Esophagus muscularis mucosa (tissue), 4 donors: ENCODE results near the gene DRC7. TPM values are rescaled to one million over a fixed set of nuclear protein-coding genes. Genes with fewer than 3 reads are reported as not detected.

Experiments
- DNase-seq: peaks from one replicate; pipeline ENCODE4 v3.0.0-alpha.2; 2017; ENCODE audit errors: extremely low spot score
- H3K27ac ChIP-seq, 4 donors: fragments of 200-600 bp; sonication (generic); replicated peaks in 1 of 4; 1 replicate in 3 of 4; 2 replicates in 1 of 4; pipeline ENCODE4 v1.5.1; 2016 to 2019; ENCODE audit warnings: mild to moderate bottlenecking in 1 of 4
- H3K27me3 ChIP-seq, 4 donors: fragments of 200-600 bp; sonication (generic); one replicate each; pipeline versions ENCODE4 v1.5.1 to v1.6.0; 2016 to 2019
- H3K36me3 ChIP-seq, 4 donors: fragments of 200-600 bp; sonication (generic); one replicate each; pipeline ENCODE4 v1.5.1; 2016 to 2019
- H3K4me1 ChIP-seq, 4 donors: fragments of 200-600 bp; sonication (generic); one replicate each; pipeline ENCODE4 v1.5.1; 2016 to 2019
- H3K4me3 ChIP-seq, 4 donors: fragments of 200-600 bp; sonication (generic); 1 replicate in 2 of 4; 2 replicates in 2 of 4; pipeline ENCODE4 v1.5.1; 2016 to 2019; ENCODE audit warnings: mild to moderate bottlenecking in 4 of 4, moderate library complexity in 1 of 4
- H3K9me3 ChIP-seq, 4 donors: fragments of 200-600 bp; sonication (generic); 1 replicate in 3 of 4; 2 replicates in 1 of 4; pipeline ENCODE4 v1.5.1; 2016 to 2019
- CTCF ChIP-seq, 3 experiments: fragments of 200-600 bp in 2 of 3; fragments of 450-650 bp in 1 of 3; sonication (generic) in 2 of 3; IDR thresholded peaks; one replicate each; pipeline ENCODE4 v1.5.1; 2017 to 2019; ENCODE audit warnings: antibody characterized with exemption in 3 of 3, mild to moderate bottlenecking in 2 of 3, moderate library complexity in 1 of 3
- EP300 ChIP-seq: sonication (generic); formaldehyde crosslinking; IDR thresholded peaks from one replicate; pipeline ENCODE4 v1.6.1; 2017; ENCODE audit warnings: antibody characterized with exemption
- POLR2A ChIP-seq: fragments of 450-650 bp; IDR thresholded peaks from one replicate; pipeline ENCODE4 v1.6.1; 2017; ENCODE audit warnings: antibody characterized with exemption, moderate library complexity, mild to moderate bottlenecking, low read depth
- POLR2AphosphoS5 ChIP-seq, 2 donors: sonication (generic); formaldehyde crosslinking; IDR thresholded peaks; one replicate each; pipeline ENCODE4 v1.6.1; 2017; ENCODE audit warnings: antibody characterized with exemption in 2 of 2
- WGBS: methylation state at CpG from one replicate; pipeline ENCODE4 v1.1.5; 2018; 5-methylcytosine and 5-hydroxymethylcytosine counted together
- intact Hi-C: fragments of 100-400 bp; cut with DNase I; formaldehyde crosslinking; loops from one replicate; pipeline ENCODE4 v1.15.1; 2023
- total RNA-seq, 4 donors: library from RNA; depleted of rRNA; stranded (reverse); fragments of >200 nt; gene quantifications; one replicate each; pipeline versions ENCODE4 v1.1.0 to v1.2.1, GENCODE V29; 2016

The DRC7 gene
- total RNA-seq, 4 donors from 2014 or later: under 0.01 to 0.17 TPM; not detected in 2

- no peaks in the 10 kb centered on the region for H3K36me3 ChIP-seq
- H3K4me1 ChIP-seq: peaks cover 7 to 14% (median 10%) of the 10 kb centered on the region in 4 donors
- 61% methylated on average over 12 of the region's 13 CpGs for WGBS
- TF ChIP-seq CTCF (IDR thresholded peaks at IDR 0.05) (no peak), EP300 (no peak)
- no peak overlapping the region for H3K4me3 ChIP-seq
- intact Hi-C loops: loop anchor here (10.0 kb wide), 2 partner anchors 254 to 394 kb away; partner anchors contain the start of gene CFAP20
- no peak for DNase-seq
- H3K9me3 ChIP-seq: no peaks in the 10 kb centered on the region
- H3K27me3 ChIP-seq: no peaks in the 10 kb centered on the region
- no peak overlapping the region for H3K27ac ChIP-seq
Observed at GRCh38 chr16:57730771-57731730, 36.4 kb downstream of the DRC7 start.

GRCh38 chr16:57732037-57732436 is 37.4 kb downstream of the DRC7 start:
- DNase-seq: no peak
- Histone ChIP-seq H3K9me3 (no peaks in the 10 kb centered on the region), H3K4me1 (peaks cover 17 to 24% (median 20%) of the 10 kb centered on the region in 4 donors)

GRCh38 chr16:57732714-57733113 is 38.1 kb downstream of the DRC7 start:
- DNase-seq: no peak
- 75% methylated on average over 2 of the region's 2 CpGs for WGBS
- intact Hi-C loops: loop anchor here (10.0 kb wide), 2 partner anchors 252 to 392 kb away; partner anchors contain the start of gene CFAP20

More at GRCh38 chr16:57732037-57732436, 37.4 kb downstream of the DRC7 start:
- Histone ChIP-seq H3K27ac (no peak overlapping the region), H3K4me3 (no peak overlapping the region), H3K27me3 (no peaks in the 10 kb centered on the region), H3K36me3 (no peaks in the 10 kb centered on the region)
- intact Hi-C loops: loop anchor here (10.0 kb wide), 2 partner anchors 253 to 393 kb away; partner anchors contain the start of gene CFAP20
- WGBS: 60% methylated on average over 2 of the region's 2 CpGs
- TF ChIP-seq EP300 (no peak), POLR2A (no peak), POLR2AphosphoS5 (IDR thresholded peaks at IDR 0.05) (no peak), CTCF (IDR thresholded peaks at IDR 0.05) (no peak)

GRCh38 chr16:57734308-57734924 is 39.8 kb downstream of the DRC7 start:
- DNase-seq: no peak
- no peaks in the 10 kb centered on the region for H3K9me3 ChIP-seq
- TF ChIP-seq POLR2A: no peak
- TF ChIP-seq POLR2AphosphoS5 (IDR thresholded peaks at IDR 0.05): no peak
- no peak for TF ChIP-seq EP300
- TF ChIP-seq CTCF (IDR thresholded peaks at IDR 0.05): no peak
- H3K4me1 ChIP-seq: peaks cover 18 to 40% (median 27%) of the 10 kb centered on the region in 4 donors
- H3K4me3 ChIP-seq: peak overlapping the region; percentile 78 to 98 (median 88)
- no peaks in the 10 kb centered on the region for H3K27me3 ChIP-seq
- H3K27ac ChIP-seq: peak overlapping the region; percentile 85 to 90 (median 88)
- intact Hi-C loops: loop anchor here (10.0 kb wide), 2 partner anchors 250 to 390 kb away; partner anchors contain the start of gene CFAP20
- peaks cover 0 to 7% (median 2%) of the 10 kb centered on the region in 4 donors for H3K36me3 ChIP-seq
- WGBS: 76% methylated on average over 12 of the region's 20 CpGs

More at GRCh38 chr16:57732714-57733113, 38.1 kb downstream of the DRC7 start:
- peaks cover 18 to 31% (median 25%) of the 10 kb centered on the region in 4 donors for H3K4me1 ChIP-seq
- H3K27me3 ChIP-seq: no peaks in the 10 kb centered on the region
- H3K27ac ChIP-seq: no peak overlapping the region
- H3K36me3 ChIP-seq: no peaks in the 10 kb centered on the region
- H3K9me3 ChIP-seq: no peaks in the 10 kb centered on the region
- H3K4me3 ChIP-seq: no peak overlapping the region
- TF ChIP-seq EP300 (no peak), POLR2AphosphoS5 (IDR thresholded peaks at IDR 0.05) (no peak), CTCF (IDR thresholded peaks at IDR 0.05) (no peak), POLR2A (no peak)
